ENCODE data around the gene ZNF280B. TPM values are rescaled to one million over a fixed set of nuclear protein-coding genes. Genes with fewer than 3 reads are reported as not detected.

The ZNF280B gene
- total RNA-seq, 3 donors from 2014 or later: 0.33 to 0.64 (median 0.44) TPM

DNA sequence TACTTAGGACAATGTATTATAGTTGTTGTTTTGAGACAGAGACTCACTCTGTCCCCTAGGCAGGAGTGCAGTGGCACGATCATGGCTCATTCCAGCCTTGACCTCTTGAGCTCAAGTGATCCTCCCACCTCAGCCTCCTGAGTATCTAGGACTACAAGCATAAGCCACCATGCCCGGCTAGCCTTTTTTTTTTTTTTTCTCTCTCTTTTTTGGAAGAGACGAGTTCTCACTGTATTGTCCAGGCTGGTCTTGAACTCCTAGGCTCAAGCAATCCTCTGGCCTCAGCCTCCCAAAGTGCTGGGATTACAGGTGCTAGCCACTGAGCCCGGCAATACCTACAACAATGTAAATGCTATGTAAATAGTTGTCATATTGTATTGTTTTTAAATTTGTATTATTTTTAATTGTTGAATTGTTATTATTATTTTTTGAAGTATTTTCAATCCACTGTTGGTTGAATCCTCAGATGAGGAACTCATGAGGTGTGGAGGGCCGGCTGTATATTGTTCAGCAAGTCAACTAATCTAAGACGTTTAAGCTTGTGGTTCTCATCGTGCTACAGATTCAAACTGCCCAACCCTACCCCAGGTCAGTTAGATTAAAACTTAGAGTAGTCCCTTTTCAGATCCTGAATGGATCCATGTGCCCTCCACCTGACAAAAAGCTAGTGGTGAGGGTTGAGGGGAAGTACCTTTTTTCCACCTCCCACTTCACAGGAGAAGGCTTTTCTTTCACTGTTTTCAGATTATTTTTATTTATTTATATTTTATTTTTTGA lies 23.4 kb upstream of the ZNF280B start:
- Histone ChIP-seq H3K36me3 (no peaks in the 10 kb centered on the region), H3K4me1 (no peaks in the 10 kb centered on the region), H3K9me3 (no peaks in the 10 kb centered on the region), H3K27ac (no peak overlapping the region), H3K27me3 (no peaks in the 10 kb centered on the region), H3K4me3 (no peak overlapping the region)
- TF ChIP-seq POLR2A (IDR thresholded peaks at IDR 0.05) (no peak), POLR2AphosphoS5 (IDR thresholded peaks at IDR 0.05) (no peak)
- TF ChIP-seq, protein P1, sequence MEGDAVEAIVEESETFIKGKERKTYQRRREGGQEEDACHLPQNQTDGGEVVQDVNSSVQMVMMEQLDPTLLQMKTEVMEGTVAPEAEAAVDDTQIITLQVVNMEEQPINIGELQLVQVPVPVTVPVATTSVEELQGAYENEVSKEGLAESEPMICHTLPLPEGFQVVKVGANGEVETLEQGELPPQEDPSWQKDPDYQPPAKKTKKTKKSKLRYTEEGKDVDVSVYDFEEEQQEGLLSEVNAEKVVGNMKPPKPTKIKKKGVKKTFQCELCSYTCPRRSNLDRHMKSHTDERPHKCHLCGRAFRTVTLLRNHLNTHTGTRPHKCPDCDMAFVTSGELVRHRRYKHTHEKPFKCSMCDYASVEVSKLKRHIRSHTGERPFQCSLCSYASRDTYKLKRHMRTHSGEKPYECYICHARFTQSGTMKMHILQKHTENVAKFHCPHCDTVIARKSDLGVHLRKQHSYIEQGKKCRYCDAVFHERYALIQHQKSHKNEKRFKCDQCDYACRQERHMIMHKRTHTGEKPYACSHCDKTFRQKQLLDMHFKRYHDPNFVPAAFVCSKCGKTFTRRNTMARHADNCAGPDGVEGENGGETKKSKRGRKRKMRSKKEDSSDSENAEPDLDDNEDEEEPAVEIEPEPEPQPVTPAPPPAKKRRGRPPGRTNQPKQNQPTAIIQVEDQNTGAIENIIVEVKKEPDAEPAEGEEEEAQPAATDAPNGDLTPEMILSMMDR (IDR thresholded peaks at IDR 0.05): no peak
- no peak for DNase-seq (ENCODE audit: low spot score in 2 of 2)
- intact Hi-C loops (cut with DNase I; ENCODE audit: low total_unique reads): no loop called here

DNA sequence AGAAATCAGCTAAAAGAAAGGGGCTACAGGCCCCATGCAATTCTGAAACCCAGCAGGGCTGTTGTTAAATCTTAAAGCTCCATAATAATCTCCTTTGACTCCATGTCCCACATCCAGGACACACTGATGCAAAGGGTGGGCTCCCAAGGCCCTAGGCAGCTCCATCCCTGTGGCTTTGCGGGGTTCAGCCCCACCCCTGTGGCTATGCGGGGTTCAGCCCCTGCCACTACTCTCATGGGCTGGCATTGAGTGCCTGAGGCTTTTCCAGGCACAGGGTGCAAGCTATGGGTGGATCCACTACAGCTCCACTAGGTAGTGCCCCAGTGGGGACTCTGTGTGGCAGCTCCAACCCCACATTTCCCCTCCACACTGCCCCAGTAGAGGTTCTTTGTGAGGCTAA lies 20.2 kb upstream of the ZNF280B start:
- no peak for DNase-seq (ENCODE audit: low spot score in 2 of 2)
- Histone ChIP-seq H3K4me3 (no peak overlapping the region), H3K36me3 (no peaks in the 10 kb centered on the region), H3K27ac (no peak overlapping the region), H3K9me3 (no peaks in the 10 kb centered on the region), H3K4me1 (no peaks in the 10 kb centered on the region), H3K27me3 (no peaks in the 10 kb centered on the region)
- intact Hi-C loops (cut with DNase I; ENCODE audit: low total_unique reads): no loop called here
- no peak for TF ChIP-seq POLR2A (IDR thresholded peaks at IDR 0.05)
- no peak for TF ChIP-seq POLR2AphosphoS5 (IDR thresholded peaks at IDR 0.05)
- TF ChIP-seq, protein P1 (IDR thresholded peaks at IDR 0.05): no peak

DNA sequence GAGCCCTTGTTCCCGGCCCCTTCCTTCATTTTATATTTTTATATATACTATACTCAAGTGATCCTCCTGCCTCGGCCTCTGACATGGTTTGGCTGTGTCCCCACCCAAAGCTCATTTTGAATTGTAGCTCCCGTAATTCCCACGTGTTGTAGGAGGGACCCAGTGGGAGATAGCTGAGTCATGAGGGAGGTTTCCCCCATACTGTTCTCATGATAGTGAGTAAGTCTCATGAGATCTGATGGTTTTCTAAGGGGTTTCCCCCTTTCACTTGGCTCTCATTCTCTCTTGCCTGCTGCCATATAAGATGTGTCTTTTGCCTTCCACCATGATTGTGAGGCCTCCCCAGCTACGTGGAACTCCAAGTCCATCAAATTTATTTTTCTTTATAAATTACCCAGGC lies 18.8 kb upstream of the ZNF280B start:
- Histone ChIP-seq H3K4me3 (no peak overlapping the region), H3K9me3 (no peaks in the 10 kb centered on the region), H3K27ac (no peak overlapping the region), H3K27me3 (no peaks in the 10 kb centered on the region), H3K4me1 (no peaks in the 10 kb centered on the region), H3K36me3 (no peaks in the 10 kb centered on the region)
- TF ChIP-seq, protein P1 (IDR thresholded peaks at IDR 0.05): no peak
- TF ChIP-seq POLR2AphosphoS5 (IDR thresholded peaks at IDR 0.05) (no peak), POLR2A (IDR thresholded peaks at IDR 0.05) (no peak)
- no peak for DNase-seq (ENCODE audit: low spot score in 2 of 2)
- intact Hi-C loops (cut with DNase I; ENCODE audit: low total_unique reads): no loop called here

DNA sequence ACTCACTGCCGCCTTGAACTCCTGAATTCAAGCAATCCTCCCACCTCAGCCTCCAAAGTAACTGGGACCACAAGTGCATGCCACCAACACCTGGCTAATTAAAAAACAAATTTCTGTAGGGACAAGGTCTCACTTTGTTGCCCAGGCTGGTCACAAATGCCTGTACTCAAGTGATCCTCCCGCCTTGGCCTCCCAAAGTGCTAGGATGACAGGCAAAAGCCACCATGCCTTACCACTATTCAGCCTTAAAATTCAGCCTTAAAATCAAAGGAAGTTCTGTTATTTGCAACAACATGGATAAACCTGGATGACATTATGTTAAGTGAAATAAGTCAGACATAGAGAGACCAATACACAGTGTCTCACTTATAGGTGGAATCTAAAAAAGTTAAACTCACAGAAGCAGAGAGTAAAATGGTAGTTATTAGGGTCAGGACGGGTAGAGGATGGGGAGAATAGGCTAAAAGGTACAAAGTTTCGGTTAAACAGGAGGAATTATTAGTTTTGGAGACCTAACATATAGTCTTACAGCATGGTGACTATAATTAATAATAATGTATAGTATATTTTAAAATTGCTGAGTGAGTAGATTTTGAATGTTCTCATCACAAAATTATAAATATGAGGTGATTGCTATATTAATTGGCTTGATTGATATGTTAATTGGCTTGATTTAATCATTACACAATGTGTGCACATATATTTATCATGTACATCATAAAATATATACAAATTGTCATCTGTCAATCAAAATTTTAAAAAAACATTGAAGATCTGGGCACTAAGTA lies 17.8 kb upstream of the ZNF280B start:
- Histone ChIP-seq H3K4me3 (no peak overlapping the region), H3K9me3 (no peaks in the 10 kb centered on the region), H3K27ac (no peak overlapping the region), H3K4me1 (no peaks in the 10 kb centered on the region), H3K36me3 (no peaks in the 10 kb centered on the region), H3K27me3 (no peaks in the 10 kb centered on the region)
- TF ChIP-seq, protein P1 (IDR thresholded peaks at IDR 0.05): no peak
- no peak for TF ChIP-seq POLR2AphosphoS5 (IDR thresholded peaks at IDR 0.05)
- TF ChIP-seq POLR2A (IDR thresholded peaks at IDR 0.05): no peak
- intact Hi-C loops (cut with DNase I; ENCODE audit: low total_unique reads): no loop called here
- no peak for DNase-seq (ENCODE audit: low spot score in 2 of 2)

DNA sequence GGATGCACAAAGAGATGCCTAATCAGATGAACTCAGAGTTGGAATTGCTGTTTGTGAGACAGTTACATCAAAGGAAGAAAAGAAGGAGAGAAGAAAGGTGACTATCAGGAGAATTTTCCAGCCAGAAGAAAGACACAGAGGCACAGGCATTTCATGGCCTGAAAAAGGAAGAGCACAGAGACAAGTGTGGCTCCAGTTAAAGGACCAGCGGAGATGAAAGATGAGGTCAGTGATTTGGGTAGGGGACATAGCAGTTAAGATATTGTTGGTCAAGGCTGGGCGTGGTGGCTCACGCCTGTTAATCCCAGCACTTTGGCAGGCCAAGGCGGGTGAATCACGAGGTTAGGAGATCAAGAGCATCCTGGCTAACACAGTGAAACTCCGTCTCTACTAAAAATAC lies 15.0 kb upstream of the ZNF280B start:
- TF ChIP-seq POLR2AphosphoS5 (IDR thresholded peaks at IDR 0.05) (no peak), POLR2A (IDR thresholded peaks at IDR 0.05) (no peak)
- TF ChIP-seq, protein P1 (IDR thresholded peaks at IDR 0.05): no peak
- DNase-seq (ENCODE audit: low spot score in 2 of 2): no peak
- H3K27me3 ChIP-seq: no peaks in the 10 kb centered on the region
- no peaks in the 10 kb centered on the region for H3K4me1 ChIP-seq
- no peaks in the 10 kb centered on the region for H3K9me3 ChIP-seq
- H3K27ac ChIP-seq: no peak overlapping the region
- H3K4me3 ChIP-seq: no peak overlapping the region
- no peaks in the 10 kb centered on the region for H3K36me3 ChIP-seq
- intact Hi-C loops (cut with DNase I; ENCODE audit: low total_unique reads): no loop called here

Measured in breast epithelium (tissue), 4 donors.